AG04449 (cell line): ENCODE measurements around the gene GPRIN1.

Source experiments
- CTCF ChIA-PET: fragments of 350-600 bp; formaldehyde crosslinking; extraction: SDS; loops from one replicate; lab custom pipeline; 2021; ENCODE audit warnings: antibody characterized with exemption; lab: Yijun Ruan, JAX
- POLR2A ChIA-PET: fragments of 400-600, 350-600 bp; formaldehyde crosslinking; extraction: SDS; loops from one replicate; lab custom pipeline; 2020; ENCODE audit warnings: antibody characterized with exemption, inconsistent platforms; lab: Yijun Ruan, JAX
- DNase-seq: peaks from one replicate; pipeline ENCODE4 v3.0.0-alpha.2; 2010; ENCODE audit warnings: low read depth, low spot score
- H3K4me3 ChIP-seq: 2 replicates; pipeline ENCODE4 v1.5.1; 2011; ENCODE audit warnings: low read depth, mild to moderate bottlenecking, control low read depth, low read length
- CTCF ChIP-seq: IDR thresholded peaks from one replicate; pipeline ENCODE4 v1.5.1; 2011; ENCODE audit warnings: mild to moderate bottlenecking, moderate library complexity, low read length, control low read depth, inconsistent platforms; ENCODE audit not compliant: insufficient read depth; ENCODE audit errors: missing control alignments

The GPRIN1 gene

GRCh38 chr5:176639981-176640380 lies 30.0 kb upstream of the GPRIN1 start:
- no peak for TF ChIP-seq CTCF
- POLR2A ChIA-PET = no interaction called here
- CTCF ChIA-PET = interaction anchor here (1.0 to 15.6 kb wide), 3 partner anchors 9 to 19 kb away, joined by 3 to 190 read pairs (median 4); partner anchors contain the start of gene EIF4E1B
- no peak overlapping the region for H3K4me3 ChIP-seq
- no peak for DNase-seq

GRCh38 chr5:176639208-176639607 lies 29.3 kb upstream of the GPRIN1 start:
- ChIA-PET CTCF (interaction anchor here (1.0 to 15.6 kb wide), 3 partner anchors 8 to 20 kb away, joined by 3 to 190 read pairs (median 4); partner anchors contain the start of gene EIF4E1B), POLR2A (no interaction called here)
- TF ChIP-seq CTCF = no peak
- no peak overlapping the region for H3K4me3 ChIP-seq
- no peak for DNase-seq

- H3K4me3 ChIP-seq = no peak overlapping the region
- no peak for DNase-seq
- TF ChIP-seq CTCF = no peak
- ChIA-PET POLR2A (no interaction called here), CTCF (interaction anchor here (15.6 kb wide), 1 partner anchor 21 kb away, joined by 190 read pairs; no protein-coding TSS in a partner anchor)
Measured at GRCh38 chr5:176638437-176638836, 28.5 kb upstream of the GPRIN1 start.

GRCh38 chr5:176637556-176637955 lies 27.6 kb upstream of the GPRIN1 start:
- no peak overlapping the region for H3K4me3 ChIP-seq
- POLR2A ChIA-PET = no interaction called here
- DNase-seq = no peak
- no peak for TF ChIP-seq CTCF
- CTCF ChIA-PET = interaction anchor here (15.6 kb wide), 1 partner anchor 22 kb away, joined by 190 read pairs; no protein-coding TSS in a partner anchor

GRCh38 chr5:176636426-176636825 lies 26.5 kb upstream of the GPRIN1 start:
- H3K4me3 ChIP-seq = no peak overlapping the region
- no peak for DNase-seq
- no peak for TF ChIP-seq CTCF
- ChIA-PET POLR2A (interaction anchor here (1.2 kb wide), 1 partner anchor 15 kb away, joined by 4 read pairs; no protein-coding TSS in a partner anchor), CTCF (interaction anchor here (0.8 to 1.3 kb wide), 2 partner anchors 11 to 65 kb away, joined by 3 read pairs; partner anchors contain the start of gene TSPAN17)

- ChIA-PET POLR2A (interaction anchor here (2.5 kb wide), 1 partner anchor 13 kb away, joined by 8 read pairs; the partner anchor contains the start of gene TSPAN17), CTCF (interaction anchor here (1.1 kb wide), 1 partner anchor 11 kb away, joined by 3 read pairs; no protein-coding TSS in a partner anchor)
- no peak overlapping the region for H3K4me3 ChIP-seq
Measured at GRCh38 chr5:176633598-176633997, 23.6 kb upstream of the GPRIN1 start.

More at GRCh38 chr5:176633598-176633997, 23.6 kb upstream of the GPRIN1 start:
- TF ChIP-seq CTCF = no peak
- no peak for DNase-seq
